H9 (cell line): ENCODE measurements around the gene TTC27. TPM values are rescaled to one million over a fixed set of nuclear protein-coding genes. Genes with fewer than 3 reads are reported as not detected.

ENCODE experiments used
- DNase-seq: peaks from one replicate; pipeline ENCODE4 v3.0.0-alpha.2; 2017
- H2AFZ ChIP-seq: one replicate; pipeline ENCODE4 v1.6.1; 2013; ENCODE audit warnings: mild to moderate bottlenecking, low read length, control low read depth, moderate library complexity
- H2AK5ac ChIP-seq: 2 replicates; pipeline ENCODE4 v1.6.1; 2013; ENCODE audit warnings: low read length, control low read depth, mixed read lengths; ENCODE audit not compliant: insufficient read length
- H2BK120ac ChIP-seq: one replicate; pipeline ENCODE4 v1.6.1; 2013; ENCODE audit warnings: low read depth, mild to moderate bottlenecking, low read length, control low read depth, inconsistent platforms; ENCODE audit not compliant: poor library complexity, severe bottlenecking
- H2BK12ac ChIP-seq: 2 replicates; pipeline ENCODE4 v1.6.1; 2013; ENCODE audit warnings: low read length, control low read depth, mixed read lengths, low read depth; ENCODE audit not compliant: insufficient read length
- H2BK15ac ChIP-seq: 2 replicates; pipeline ENCODE4 v1.6.1; 2013; ENCODE audit warnings: low read depth, low read length, control low read depth
- H2BK20ac ChIP-seq: one replicate; pipeline ENCODE4 v1.6.1; 2013; ENCODE audit warnings: low read depth, mild to moderate bottlenecking, low read length, control low read depth, inconsistent platforms; ENCODE audit not compliant: poor library complexity, severe bottlenecking
- H2BK5ac ChIP-seq: 2 replicates; pipeline ENCODE4 v1.6.1; 2013; ENCODE audit warnings: low read length, control low read depth, mixed read lengths; ENCODE audit not compliant: insufficient read length
- H3K14ac ChIP-seq: 2 replicates; pipeline ENCODE4 v1.6.1; 2013; ENCODE audit warnings: low read length, control low read depth; ENCODE audit not compliant: insufficient read depth
- H3K18ac ChIP-seq: 2 replicates; pipeline ENCODE4 v1.6.1; 2013; ENCODE audit warnings: low read depth, mild to moderate bottlenecking, mixed read lengths, low read length, control low read depth; ENCODE audit not compliant: insufficient read length
- H3K23ac ChIP-seq: 2 replicates; pipeline ENCODE4 v1.6.1; 2013; ENCODE audit warnings: low read length, control low read depth, mixed read lengths, low read depth; ENCODE audit not compliant: insufficient read length
- H3K23me2 ChIP-seq: 2 replicates; pipeline ENCODE4 v1.6.1; 2013; ENCODE audit warnings: low read depth, mild to moderate bottlenecking, mixed read lengths, low read length, control low read depth; ENCODE audit not compliant: insufficient read length, poor library complexity, severe bottlenecking
- H3K27ac ChIP-seq: 2 replicates; pipeline ENCODE4 v1.5.1; 2013; ENCODE audit warnings: low read length, control low read depth, mixed read lengths, low read depth; ENCODE audit not compliant: insufficient read length
- H3K27me3 ChIP-seq: 2 replicates; pipeline ENCODE4 v1.6.1; 2013; ENCODE audit warnings: low read length, control low read depth, inconsistent platforms; ENCODE audit not compliant: insufficient read depth
- H3K4ac ChIP-seq: 2 replicates; pipeline ENCODE4 v1.6.1; 2013; ENCODE audit warnings: low read depth, mild to moderate bottlenecking, control low read depth, inconsistent platforms, low read length, moderate library complexity
- H3K4me1 ChIP-seq: 2 replicates; pipeline ENCODE4 v1.6.1; 2013; ENCODE audit warnings: low read length, control low read depth, inconsistent platforms; ENCODE audit not compliant: insufficient read depth
- H3K4me2 ChIP-seq: 2 replicates; pipeline ENCODE4 v1.6.1; 2013; ENCODE audit warnings: low read length, control low read depth, mixed read lengths; ENCODE audit not compliant: insufficient read length, insufficient read depth
- H3K56ac ChIP-seq: 2 replicates; pipeline ENCODE4 v1.6.1; 2013; ENCODE audit warnings: low read depth, mild to moderate bottlenecking, mixed read lengths, low read length, control low read depth; ENCODE audit not compliant: insufficient read length
- H3K79me1 ChIP-seq: 2 replicates; pipeline ENCODE4 v1.6.1; 2013; ENCODE audit warnings: low read depth, mild to moderate bottlenecking, moderate library complexity, low read length, control low read depth, inconsistent platforms; ENCODE audit not compliant: insufficient read depth, poor library complexity, severe bottlenecking
- H3K79me2 ChIP-seq: 2 replicates; pipeline ENCODE4 v1.6.1; 2013; ENCODE audit warnings: low read length, control low read depth, inconsistent platforms; ENCODE audit not compliant: insufficient read depth
- H3K9ac ChIP-seq: 2 replicates; pipeline ENCODE4 v1.6.1; 2013; ENCODE audit warnings: low read length, control low read depth, mixed read lengths; ENCODE audit not compliant: insufficient read length; ENCODE audit errors: extremely low read depth
- H3K9me3 ChIP-seq: one replicate; pipeline ENCODE4 v1.6.1; 2013; ENCODE audit warnings: low read depth, low read length, inconsistent platforms; ENCODE audit not compliant: control insufficient read depth
- H3T11ph ChIP-seq: one replicate; pipeline ENCODE4 v1.6.1; 2013; ENCODE audit warnings: mild to moderate bottlenecking, low read length, control low read depth, inconsistent platforms
- H4K20me1 ChIP-seq: one replicate; pipeline ENCODE4 v1.6.1; 2013; ENCODE audit not compliant: control insufficient read depth, insufficient read length, insufficient read depth
- H4K5ac ChIP-seq: 2 replicates; pipeline ENCODE4 v1.6.1; 2013; ENCODE audit warnings: low read depth, mild to moderate bottlenecking, mixed read lengths, low read length, control low read depth; ENCODE audit not compliant: insufficient read length
- H4K8ac ChIP-seq: replicated peaks from 2 replicates; pipeline ENCODE4 v1.6.1; 2013; ENCODE audit warnings: low read length, control low read depth, mixed read lengths, low read depth; ENCODE audit not compliant: insufficient read length
- H4K91ac ChIP-seq: 2 replicates; pipeline ENCODE4 v1.6.1; 2013; ENCODE audit warnings: low read depth, mild to moderate bottlenecking, moderate library complexity, mixed read lengths, low read length, control low read depth; ENCODE audit not compliant: insufficient read length
- H3K27ac Mint-ChIP-seq, 3 experiments: 2 replicates in 2 of 3; 3 replicates in 1 of 3; pipeline ENCODE4 v1.8.0; 2020 to 2021; ENCODE audit warnings: mixed read lengths in 3 of 3, mild to moderate bottlenecking in 1 of 3, moderate library complexity in 1 of 3
- H3K27me3 Mint-ChIP-seq: 2 replicates; pipeline ENCODE4 v1.8.0; 2021; ENCODE audit warnings: low read depth, mild to moderate bottlenecking, moderate library complexity, mixed read lengths
- H3K36me3 Mint-ChIP-seq, 3 experiments: 2 replicates in 2 of 3; 3 replicates in 1 of 3; pipeline ENCODE4 v1.8.0; 2020 to 2021; ENCODE audit warnings: low read depth in 3 of 3, mixed read lengths in 3 of 3; ENCODE audit not compliant: insufficient read depth in 1 of 3
- H3K4me1 Mint-ChIP-seq, 2 experiments: 2 replicates each; pipeline ENCODE4 v1.8.0; 2020; ENCODE audit warnings: mixed read lengths in 2 of 2
- H3K4me3 Mint-ChIP-seq, 2 experiments: 2 replicates in 1 of 2; 3 replicates in 1 of 2; pipeline ENCODE4 v1.8.0; 2020 to 2021; ENCODE audit warnings: mild to moderate bottlenecking in 2 of 2, mixed read lengths in 2 of 2, moderate library complexity in 1 of 2
- H3K9me3 Mint-ChIP-seq, 2 experiments: 2 replicates in 1 of 2; 3 replicates in 1 of 2; pipeline ENCODE4 v1.8.0; 2020; ENCODE audit warnings: mild to moderate bottlenecking in 2 of 2, mixed read lengths in 2 of 2, moderate library complexity in 1 of 2
- CTCF ChIP-seq: fragments of 200-600 bp; sonication (generic); conservative IDR thresholded peaks from 3 replicates; pipeline ENCODE4 v1.8.0; 2021; ENCODE audit warnings: antibody characterized with exemption, mild to moderate bottlenecking
- WGBS: extraction: QIAGEN DNeasy Blood & Tissue Kit; methylation state at CpG from one replicate; pipeline ENCODE4 v1.1.7; 2013; ENCODE audit warnings: missing lambda C conversion rate, low lambda C conversion rate, mixed read lengths; ENCODE audit not compliant: insufficient read length; ENCODE audit errors: extremely low coverage; 5-methylcytosine and 5-hydroxymethylcytosine counted together
- total RNA-seq: library from RNA; stranded (reverse); gene quantifications from 2 replicates; pipeline ENCODE4 v1.2.1, GENCODE V29; 2021

The TTC27 gene
- total RNA-seq, 1 experiment from 2014 or later: 26.0 TPM

- H3K56ac ChIP-seq: no peak overlapping the region
- no peak overlapping the region for H3K18ac ChIP-seq
- no peak overlapping the region for H3T11ph ChIP-seq
- no peak overlapping the region for H2BK120ac ChIP-seq
- H2BK15ac ChIP-seq: no peak overlapping the region
- H4K20me1 ChIP-seq: no peaks in the 10 kb centered on the region
- Mint-ChIP-seq H3K4me1 (no peaks in the 10 kb centered on the region), H3K9me3 (no peaks in the 10 kb centered on the region), H3K4me3 (no peak overlapping the region), H3K36me3 (peaks cover 0 to 6% (median 4%) of the 10 kb centered on the region in 3 experiments; a peak in 4 of 7 replicates), H3K27ac (no peak overlapping the region), H3K27me3 (no peaks in the 10 kb centered on the region)
- no peaks in the 10 kb centered on the region for H3K9me3 ChIP-seq
- no peak overlapping the region for H3K14ac ChIP-seq
- TF ChIP-seq CTCF: no peak
- H3K27me3 ChIP-seq: no peaks in the 10 kb centered on the region
- H2BK20ac ChIP-seq: no peak overlapping the region
- WGBS: no CpG with 5 or more reads among the region's 1 CpG
- H3K4ac ChIP-seq: no peak overlapping the region
- no peaks in the 10 kb centered on the region for H3K4me1 ChIP-seq
- H4K91ac ChIP-seq: no peak overlapping the region
- no peaks in the 10 kb centered on the region for H3K79me1 ChIP-seq
- H3K4me2 ChIP-seq: no peak overlapping the region
- H2BK12ac ChIP-seq: no peak overlapping the region
- H3K9ac ChIP-seq: no peak overlapping the region
- no peak overlapping the region for H4K5ac ChIP-seq
- H3K23ac ChIP-seq: no peak overlapping the region
- H4K8ac ChIP-seq: no peak overlapping the region
- DNase-seq: no peak
- H3K27ac ChIP-seq: no peak overlapping the region
- H2BK5ac ChIP-seq: no peak overlapping the region
- no peak overlapping the region for H2AFZ ChIP-seq
- H3K23me2 ChIP-seq: no peaks in the 10 kb centered on the region
- H2AK5ac ChIP-seq: no peak overlapping the region
- H3K79me2 ChIP-seq: no peaks in the 10 kb centered on the region; the same call in 1 of the 2 replicates
Observed at GRCh38 chr2:32714521-32714920, 86.7 kb downstream of the TTC27 start.
